ENCODE data around the gene FAM25A. TPM values are rescaled to one million over a fixed set of nuclear protein-coding genes. Genes with fewer than 3 reads are reported as not detected.
"Not testable (repeated sequence)": the region's sequence is repeated elsewhere in the genome, so short reads cannot be mapped to it uniquely, and the experiment has no call there.

FAM25A gene
- total RNA-seq, 2 donors from 2014 or later = not detected

DNA sequence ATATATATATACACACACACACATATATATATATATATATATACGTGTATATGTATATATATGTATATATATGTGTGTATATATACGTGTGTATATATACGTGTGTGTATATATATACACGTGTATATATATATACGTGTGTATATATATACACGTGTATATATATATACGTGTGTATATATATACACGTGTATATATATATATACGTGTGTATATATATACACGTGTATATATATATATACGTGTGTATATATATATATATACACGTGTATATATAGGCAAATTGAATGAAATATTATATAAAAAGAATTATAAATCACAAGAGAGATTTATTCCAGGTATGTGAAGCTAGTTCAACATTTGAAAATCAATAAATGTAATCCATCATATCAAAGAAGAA is 28.7 kb upstream of the FAM25A start:
- not testable (repeated sequence) for H3K36me3 Mint-ChIP-seq (ENCODE audit: insufficient read depth in 2 of 2); H3K4me3 Mint-ChIP-seq; H3K9me3 Mint-ChIP-seq; H3K27ac Mint-ChIP-seq; H3K4me1 Mint-ChIP-seq (ENCODE audit: low read depth); ATAC-seq (replicated peaks in 1 of 2); DNase-seq
- peaks cover 33% of the 10 kb centered on the region for H3K27me3 Mint-ChIP-seq (ENCODE audit: low read depth)

DNA sequence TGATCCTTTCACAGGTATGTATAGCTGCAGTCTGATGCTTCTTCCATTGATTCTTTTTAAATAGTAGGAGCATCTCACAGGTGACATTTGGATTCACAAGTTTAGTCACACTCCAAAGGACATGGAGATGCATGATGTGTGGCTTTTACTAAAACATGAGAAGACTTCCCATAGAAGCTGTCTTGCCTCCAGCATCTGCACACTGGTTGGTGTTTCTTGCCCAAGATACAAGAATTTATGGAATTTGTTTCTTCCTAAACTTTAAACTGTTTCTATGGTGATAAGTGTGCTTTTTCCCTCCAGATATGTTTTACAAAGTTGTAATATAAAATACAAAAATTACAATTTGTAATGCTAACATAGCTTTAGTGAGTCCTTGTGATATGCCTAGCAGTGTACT is 27.6 kb upstream of the FAM25A start:
- Mint-ChIP-seq H3K36me3 (ENCODE audit: insufficient read depth in 2 of 2) (no peaks in the 10 kb centered on the region), H3K27ac (no peak overlapping the region), H3K4me3 (no peak overlapping the region), H3K4me1 (ENCODE audit: low read depth) (no peaks in the 10 kb centered on the region), H3K27me3 (ENCODE audit: low read depth) (peaks cover 32% of the 10 kb centered on the region), H3K9me3 (no peaks in the 10 kb centered on the region)
- no peak for DNase-seq
- no peak for ATAC-seq (replicated peaks in 1 of 2)

GRCh38 chr10:86992929-86993328 is 27.2 kb upstream of the FAM25A start:
- Mint-ChIP-seq H3K4me3 (no peak overlapping the region), H3K27ac (no peak overlapping the region), H3K27me3 (ENCODE audit: low read depth) (peaks cover 27% of the 10 kb centered on the region), H3K36me3 (ENCODE audit: insufficient read depth in 2 of 2) (no peaks in the 10 kb centered on the region), H3K9me3 (no peaks in the 10 kb centered on the region), H3K4me1 (ENCODE audit: low read depth) (no peaks in the 10 kb centered on the region)
- ATAC-seq (replicated peaks in 1 of 2) (no peak), DNase-seq (no peak)

DNA sequence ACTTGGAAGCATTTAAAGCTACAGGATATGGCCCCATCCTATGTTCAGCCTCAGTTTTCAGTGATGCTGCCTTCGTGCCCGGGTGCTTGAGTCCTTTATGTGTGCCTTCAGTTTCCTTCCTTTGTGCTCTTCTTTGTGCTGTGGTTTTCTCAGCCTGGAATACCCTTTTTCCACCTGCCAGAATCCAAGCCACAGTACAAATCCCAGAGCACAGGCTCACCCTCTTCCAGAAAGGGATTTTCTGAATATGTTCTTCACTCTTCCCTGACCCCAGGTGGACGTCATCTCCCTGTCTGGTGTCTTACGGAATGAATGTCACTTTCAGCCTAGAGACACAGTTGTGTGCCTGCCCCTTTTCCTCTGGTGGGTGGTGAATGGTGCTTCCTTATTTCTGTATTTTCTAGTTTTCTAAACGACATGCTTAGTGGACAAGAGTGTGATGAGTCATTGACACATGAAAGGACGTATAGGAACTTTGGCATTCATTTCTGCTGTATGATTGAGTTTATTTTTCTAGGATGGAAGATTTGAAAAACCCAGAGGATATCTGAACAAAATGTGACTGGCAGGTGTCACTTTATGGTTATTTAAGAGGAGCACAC is 20.2 kb upstream of the FAM25A start:
- not testable (repeated sequence) for H3K27ac Mint-ChIP-seq; H3K4me1 Mint-ChIP-seq (ENCODE audit: low read depth); H3K27me3 Mint-ChIP-seq (ENCODE audit: low read depth)

GRCh38 chr10:87000491-87000890 is 19.6 kb upstream of the FAM25A start:
- Mint-ChIP-seq H3K27ac (no peak overlapping the region), H3K27me3 (ENCODE audit: low read depth) (no peaks in the 10 kb centered on the region), H3K4me1 (ENCODE audit: low read depth) (no peaks in the 10 kb centered on the region), H3K36me3 (ENCODE audit: insufficient read depth in 2 of 2) (no peaks in the 10 kb centered on the region), H3K4me3 (no peak overlapping the region), H3K9me3 (no peaks in the 10 kb centered on the region)
- DNase-seq (no peak), ATAC-seq (replicated peaks in 1 of 2) (no peak)

More for the DNA sequence above, 20.2 kb upstream of the FAM25A start:
- H3K36me3 Mint-ChIP-seq (ENCODE audit: insufficient read depth in 2 of 2); H3K9me3 Mint-ChIP-seq; ATAC-seq (replicated peaks in 1 of 2); DNase-seq; H3K4me3 Mint-ChIP-seq: not testable (repeated sequence)

DNA sequence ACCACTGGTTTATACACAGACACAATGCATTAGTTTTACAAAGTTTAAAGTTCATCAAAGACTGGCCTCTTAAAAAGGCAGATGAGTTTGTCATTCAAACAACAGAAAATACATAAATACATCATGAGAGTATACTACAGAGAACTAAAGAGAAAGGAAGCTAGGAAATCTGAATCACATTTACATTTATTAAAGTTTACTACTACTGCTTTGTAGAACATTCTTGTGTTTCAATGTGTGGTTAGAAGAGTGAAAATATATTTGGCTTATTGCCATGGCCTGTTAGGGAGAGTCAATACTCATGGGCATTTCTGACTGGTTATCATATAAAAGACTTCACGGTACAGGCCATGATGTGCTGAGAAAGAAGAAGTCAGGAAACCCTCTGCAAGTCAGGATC is 13.0 kb upstream of the FAM25A start:
- not testable (repeated sequence) for DNase-seq; ATAC-seq (replicated peaks in 1 of 2); H3K4me1 Mint-ChIP-seq (ENCODE audit: low read depth); H3K36me3 Mint-ChIP-seq (ENCODE audit: insufficient read depth in 2 of 2); H3K9me3 Mint-ChIP-seq; H3K27me3 Mint-ChIP-seq (ENCODE audit: low read depth); H3K27ac Mint-ChIP-seq; H3K4me3 Mint-ChIP-seq

DNA sequence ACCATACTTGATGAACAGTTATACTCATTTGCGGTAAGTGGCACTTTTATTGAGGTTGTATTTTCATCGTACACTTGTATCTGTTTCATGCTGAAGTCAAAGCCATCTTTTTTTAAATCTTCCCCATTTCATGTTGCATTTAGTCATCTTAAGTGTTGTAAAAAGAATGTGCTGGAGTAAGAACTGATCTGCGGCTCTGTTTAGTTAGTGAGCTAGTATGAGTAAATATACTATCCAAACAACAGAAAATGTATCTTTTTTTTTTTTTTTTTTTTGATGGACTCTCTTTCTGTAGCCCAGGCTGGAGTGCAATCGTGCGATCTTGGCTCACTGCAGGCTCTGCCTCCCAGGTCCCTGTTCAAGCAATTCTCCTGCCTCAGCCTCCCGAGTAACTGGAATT is 12.4 kb upstream of the FAM25A start:
- not testable (repeated sequence) for H3K36me3 Mint-ChIP-seq (ENCODE audit: insufficient read depth in 2 of 2); H3K27me3 Mint-ChIP-seq (ENCODE audit: low read depth); DNase-seq; H3K27ac Mint-ChIP-seq; ATAC-seq (replicated peaks in 1 of 2); H3K9me3 Mint-ChIP-seq; H3K4me3 Mint-ChIP-seq; H3K4me1 Mint-ChIP-seq (ENCODE audit: low read depth)

- not testable (repeated sequence) for H3K4me1 Mint-ChIP-seq (ENCODE audit: low read depth); H3K36me3 Mint-ChIP-seq (ENCODE audit: insufficient read depth in 2 of 2); H3K27ac Mint-ChIP-seq; DNase-seq; H3K4me3 Mint-ChIP-seq; H3K27me3 Mint-ChIP-seq (ENCODE audit: low read depth); ATAC-seq (replicated peaks in 1 of 2); H3K9me3 Mint-ChIP-seq
Measured at GRCh38 chr10:87008303-87008702, 11.8 kb upstream of the FAM25A start.

DNA sequence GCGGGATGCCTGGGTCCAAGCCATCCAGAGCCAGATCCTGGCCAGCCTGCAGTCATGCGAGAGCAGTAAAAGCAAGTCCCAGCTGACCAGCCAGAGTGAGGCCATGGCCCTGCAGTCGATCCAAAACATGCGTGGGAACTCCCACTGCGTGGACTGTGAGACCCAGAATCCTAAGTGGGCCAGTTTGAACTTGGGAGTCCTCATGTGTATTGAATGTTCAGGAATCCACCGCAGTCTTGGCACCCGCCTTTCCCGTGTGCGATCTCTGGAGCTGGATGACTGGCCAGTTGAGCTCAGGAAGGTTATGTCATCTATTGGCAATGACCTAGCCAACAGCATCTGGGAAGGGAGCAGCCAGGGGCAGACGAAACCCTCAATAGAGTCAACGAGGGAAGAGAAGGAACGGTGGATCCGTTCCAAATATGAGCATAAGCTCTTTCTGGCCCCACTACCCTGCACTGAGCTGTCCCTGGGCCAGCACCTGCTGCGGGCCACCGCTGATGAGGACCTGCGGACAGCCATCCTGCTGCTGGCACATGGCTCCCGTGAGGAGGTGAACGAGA is 10.9 kb upstream of the FAM25A start:
- H3K9me3 Mint-ChIP-seq; H3K4me1 Mint-ChIP-seq (ENCODE audit: low read depth); DNase-seq; H3K27me3 Mint-ChIP-seq (ENCODE audit: low read depth); ATAC-seq (replicated peaks in 1 of 2); H3K27ac Mint-ChIP-seq; H3K4me3 Mint-ChIP-seq; H3K36me3 Mint-ChIP-seq (ENCODE audit: insufficient read depth in 2 of 2): not testable (repeated sequence)

- not testable (repeated sequence) for H3K36me3 Mint-ChIP-seq (ENCODE audit: insufficient read depth in 2 of 2); ATAC-seq (replicated peaks in 1 of 2); H3K27ac Mint-ChIP-seq; H3K27me3 Mint-ChIP-seq (ENCODE audit: low read depth); H3K4me1 Mint-ChIP-seq (ENCODE audit: low read depth); DNase-seq; H3K9me3 Mint-ChIP-seq
- peak overlapping the region in 1 of 2 donors; percentile 2 for H3K4me3 Mint-ChIP-seq
Measured at GRCh38 chr10:87013528-87013927, 6.6 kb upstream of the FAM25A start.

- H3K4me1 Mint-ChIP-seq (ENCODE audit: low read depth); H3K36me3 Mint-ChIP-seq (ENCODE audit: insufficient read depth in 2 of 2); DNase-seq; H3K9me3 Mint-ChIP-seq; H3K27ac Mint-ChIP-seq; H3K27me3 Mint-ChIP-seq (ENCODE audit: low read depth); H3K4me3 Mint-ChIP-seq; ATAC-seq (replicated peaks in 1 of 2): not testable (repeated sequence)
Measured at GRCh38 chr10:87014986-87015716, 4.9 kb upstream of the FAM25A start.

GRCh38 chr10:87018127-87018526 is 2.0 kb upstream of the FAM25A start:
- not testable (repeated sequence) for H3K4me3 Mint-ChIP-seq; H3K9me3 Mint-ChIP-seq; H3K27me3 Mint-ChIP-seq (ENCODE audit: low read depth); H3K4me1 Mint-ChIP-seq (ENCODE audit: low read depth); DNase-seq; H3K36me3 Mint-ChIP-seq (ENCODE audit: insufficient read depth in 2 of 2); H3K27ac Mint-ChIP-seq; ATAC-seq (replicated peaks in 1 of 2)

- not testable (repeated sequence) for H3K27ac Mint-ChIP-seq; DNase-seq; H3K9me3 Mint-ChIP-seq; ATAC-seq (replicated peaks in 1 of 2); H3K27me3 Mint-ChIP-seq (ENCODE audit: low read depth); H3K4me1 Mint-ChIP-seq (ENCODE audit: low read depth); H3K4me3 Mint-ChIP-seq; H3K36me3 Mint-ChIP-seq (ENCODE audit: insufficient read depth in 2 of 2)
Measured at GRCh38 chr10:87019066-87019465, 1.0 kb upstream of the FAM25A start.

GRCh38 chr10:87019504-87019903 is 590 bp upstream of the FAM25A start:
- not testable (repeated sequence) for H3K27ac Mint-ChIP-seq; H3K4me1 Mint-ChIP-seq (ENCODE audit: low read depth); ATAC-seq (replicated peaks in 1 of 2); DNase-seq; H3K4me3 Mint-ChIP-seq; H3K36me3 Mint-ChIP-seq (ENCODE audit: insufficient read depth in 2 of 2); H3K27me3 Mint-ChIP-seq (ENCODE audit: low read depth); H3K9me3 Mint-ChIP-seq

All from activated T-cell treated with anti-CD3 and anti-CD28 coated beads, Interleukin-2, amount 50 U/mL, for 72 hours (primary cell).